ENCODE measurements around the gene E2F1. TPM values are rescaled to one million over a fixed set of nuclear protein-coding genes. Genes with fewer than 3 reads are reported as not detected.
A peak's percentile ranks its signal among the peaks of the same experiment; 100 is the strongest.

Gene E2F1
- total RNA-seq, 2 donors from 2014 or later, result 26.9 to 33.7 TPM

DNA sequence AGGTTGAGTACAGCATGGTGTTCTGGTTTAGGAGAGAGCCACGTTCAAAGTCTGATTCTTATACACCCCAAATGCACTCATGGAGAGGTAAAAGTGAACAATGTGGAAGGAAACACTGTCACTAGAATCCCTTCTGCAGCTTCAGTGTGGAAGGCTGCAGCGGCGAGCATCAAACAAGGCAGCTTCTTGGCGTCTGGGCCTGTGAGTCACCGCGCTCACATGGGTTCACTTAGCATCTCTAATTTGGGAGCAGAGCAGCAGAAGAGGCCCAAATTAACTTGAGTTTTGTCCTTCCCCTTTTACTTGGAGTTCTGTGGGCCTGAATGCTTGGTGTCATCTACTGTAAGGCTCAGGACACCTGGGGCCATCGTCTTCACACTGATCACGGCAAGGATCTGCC lies 10.9 kb upstream of the E2F1 start:
- H3K9ac ChIP-seq (ENCODE audit: extremely low read depth, low read length, poor library complexity, severe bottlenecking), result no peak overlapping the region
- no peak overlapping the region for H3K27ac ChIP-seq (ENCODE audit: low read depth, low read length)
- H3K4me3 ChIP-seq (ENCODE audit: low read length), result no peak overlapping the region
- no peak overlapping the region for H3K4me3 Mint-ChIP-seq
- no peaks in the 10 kb centered on the region for H3K4me1 ChIP-seq (ENCODE audit: control insufficient read depth, insufficient read depth, low read length)
- H3K4me1 Mint-ChIP-seq, result peaks cover 10% of the 10 kb centered on the region
- WGBS, 2 experiments (ENCODE audit: insufficient coverage in 1 of 2, insufficient read length in 1 of 2), result 85 to 87% methylated on average over 7 to 8 of the region's 8 CpGs
- H3K9me3 Mint-ChIP-seq, result peaks cover 41% of the 10 kb centered on the region
- H3K27me3 Mint-ChIP-seq (ENCODE audit: insufficient read depth), result peaks cover 9% of the 10 kb centered on the region
- TF ChIP-seq, protein P1, sequence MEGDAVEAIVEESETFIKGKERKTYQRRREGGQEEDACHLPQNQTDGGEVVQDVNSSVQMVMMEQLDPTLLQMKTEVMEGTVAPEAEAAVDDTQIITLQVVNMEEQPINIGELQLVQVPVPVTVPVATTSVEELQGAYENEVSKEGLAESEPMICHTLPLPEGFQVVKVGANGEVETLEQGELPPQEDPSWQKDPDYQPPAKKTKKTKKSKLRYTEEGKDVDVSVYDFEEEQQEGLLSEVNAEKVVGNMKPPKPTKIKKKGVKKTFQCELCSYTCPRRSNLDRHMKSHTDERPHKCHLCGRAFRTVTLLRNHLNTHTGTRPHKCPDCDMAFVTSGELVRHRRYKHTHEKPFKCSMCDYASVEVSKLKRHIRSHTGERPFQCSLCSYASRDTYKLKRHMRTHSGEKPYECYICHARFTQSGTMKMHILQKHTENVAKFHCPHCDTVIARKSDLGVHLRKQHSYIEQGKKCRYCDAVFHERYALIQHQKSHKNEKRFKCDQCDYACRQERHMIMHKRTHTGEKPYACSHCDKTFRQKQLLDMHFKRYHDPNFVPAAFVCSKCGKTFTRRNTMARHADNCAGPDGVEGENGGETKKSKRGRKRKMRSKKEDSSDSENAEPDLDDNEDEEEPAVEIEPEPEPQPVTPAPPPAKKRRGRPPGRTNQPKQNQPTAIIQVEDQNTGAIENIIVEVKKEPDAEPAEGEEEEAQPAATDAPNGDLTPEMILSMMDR (conservative IDR thresholded peaks at IDR 0.05), result no peak
- H3K9me3 ChIP-seq (ENCODE audit: control insufficient read depth, low read length), result no peaks in the 10 kb centered on the region
- H3K36me3 ChIP-seq (ENCODE audit: control insufficient read depth, insufficient read depth, low read length), result no peaks in the 10 kb centered on the region
- no peak for DNase-seq
- H3K27ac Mint-ChIP-seq, result no peak overlapping the region
- no peaks in the 10 kb centered on the region for H3K27me3 ChIP-seq (ENCODE audit: control insufficient read depth, insufficient read depth, low read length, poor library complexity, severe bottlenecking)
- peaks cover 10% of the 10 kb centered on the region for H3K36me3 Mint-ChIP-seq (ENCODE audit: low read depth)

DNA sequence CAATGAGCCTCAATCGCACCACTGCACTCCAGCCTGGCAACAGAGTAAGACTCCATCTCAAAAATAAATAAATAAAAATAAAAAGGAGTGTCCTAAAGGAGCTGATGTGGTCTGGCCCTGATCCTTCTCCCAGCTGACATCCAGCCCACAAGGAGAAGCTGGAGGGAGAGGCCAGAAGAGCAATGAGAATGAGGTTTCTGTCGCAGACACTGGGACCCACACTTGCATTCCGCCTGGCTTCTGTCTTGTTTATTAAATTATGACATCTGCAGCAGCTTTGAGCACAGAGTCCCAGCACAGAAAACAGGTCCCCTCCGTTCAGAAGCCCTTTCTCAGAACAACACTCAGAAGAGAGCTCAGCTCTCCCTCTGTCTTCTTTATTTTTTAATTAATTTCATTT lies 10.3 kb upstream of the E2F1 start:
- Histone ChIP-seq H3K4me3 (ENCODE audit: low read length) (no peak overlapping the region), H3K9ac (ENCODE audit: extremely low read depth, low read length, poor library complexity, severe bottlenecking) (no peak overlapping the region), H3K36me3 (ENCODE audit: control insufficient read depth, insufficient read depth, low read length) (no peaks in the 10 kb centered on the region), H3K27ac (ENCODE audit: low read depth, low read length) (no peak overlapping the region), H3K9me3 (ENCODE audit: control insufficient read depth, low read length) (no peaks in the 10 kb centered on the region), H3K27me3 (ENCODE audit: control insufficient read depth, insufficient read depth, low read length, poor library complexity, severe bottlenecking) (no peaks in the 10 kb centered on the region), H3K4me1 (ENCODE audit: control insufficient read depth, insufficient read depth, low read length) (no peaks in the 10 kb centered on the region)
- WGBS, 2 experiments (ENCODE audit: insufficient coverage in 1 of 2, insufficient read length in 1 of 2), result 86 to 93% methylated on average over 3 of the region's 4 CpGs
- peaks cover 36% of the 10 kb centered on the region for H3K9me3 Mint-ChIP-seq
- peaks cover 6% of the 10 kb centered on the region for H3K36me3 Mint-ChIP-seq (ENCODE audit: low read depth)
- peaks cover 10% of the 10 kb centered on the region for H3K4me1 Mint-ChIP-seq
- TF ChIP-seq, protein P1 (conservative IDR thresholded peaks at IDR 0.05), result no peak
- no peak for DNase-seq
- peaks cover 8% of the 10 kb centered on the region for H3K27me3 Mint-ChIP-seq (ENCODE audit: insufficient read depth)
- no peak overlapping the region for H3K4me3 Mint-ChIP-seq
- H3K27ac Mint-ChIP-seq, result no peak overlapping the region

DNA sequence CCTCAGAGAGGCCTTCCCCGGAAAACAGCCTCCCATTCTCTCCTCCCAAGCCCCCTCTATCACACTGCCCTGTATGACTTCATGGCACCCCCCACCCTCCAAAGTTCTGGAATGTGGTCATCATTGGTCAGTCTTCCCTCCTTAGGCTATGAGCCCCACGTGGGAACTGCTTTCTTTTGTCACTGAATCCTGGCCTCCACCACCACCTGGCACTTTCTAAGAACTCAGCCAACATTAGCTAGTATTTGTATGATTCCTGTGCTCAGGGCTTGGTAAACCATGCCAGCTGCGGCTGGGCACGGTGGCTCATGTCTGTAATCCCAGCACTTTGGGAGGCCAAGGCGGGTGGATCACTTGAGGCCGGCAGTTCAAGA lies 8.4 kb upstream of the E2F1 start:
- no peak overlapping the region for H3K9ac ChIP-seq (ENCODE audit: extremely low read depth, low read length, poor library complexity, severe bottlenecking)
- peak overlapping the region; percentile 92 for H3K27ac ChIP-seq (ENCODE audit: low read depth, low read length)
- WGBS, 2 experiments (ENCODE audit: insufficient coverage in 1 of 2, insufficient read length in 1 of 2), result 76 to 79% methylated on average over 6 of the region's 6 CpGs
- H3K9me3 ChIP-seq (ENCODE audit: control insufficient read depth, low read length), result no peaks in the 10 kb centered on the region
- TF ChIP-seq, protein P1 (conservative IDR thresholded peaks at IDR 0.05), result no peak
- no peaks in the 10 kb centered on the region for H3K36me3 ChIP-seq (ENCODE audit: control insufficient read depth, insufficient read depth, low read length)
- H3K27me3 ChIP-seq (ENCODE audit: control insufficient read depth, insufficient read depth, low read length, poor library complexity, severe bottlenecking), result no peaks in the 10 kb centered on the region
- peaks cover 23% of the 10 kb centered on the region for H3K9me3 Mint-ChIP-seq
- DNase-seq, result no peak
- H3K36me3 Mint-ChIP-seq (ENCODE audit: low read depth), result peaks cover 6% of the 10 kb centered on the region
- H3K4me1 ChIP-seq (ENCODE audit: control insufficient read depth, insufficient read depth, low read length), result peaks cover 5% of the 10 kb centered on the region
- peaks cover 10% of the 10 kb centered on the region for H3K27me3 Mint-ChIP-seq (ENCODE audit: insufficient read depth)
- no peak overlapping the region for H3K4me3 Mint-ChIP-seq
- peaks cover 16% of the 10 kb centered on the region for H3K4me1 Mint-ChIP-seq
- H3K4me3 ChIP-seq (ENCODE audit: low read length), result no peak overlapping the region
- peak overlapping the region; percentile 59 for H3K27ac Mint-ChIP-seq
